Osteocyte (in vitro differentiated cells): Measurements from ENCODE around the gene TAF5L. TPM values are rescaled to one million over a fixed set of nuclear protein-coding genes. Genes with fewer than 3 reads are reported as not detected.

Source experiments
- DNase-seq: peaks from one replicate; pipeline ENCODE4 v3.0.0; 2021; ENCODE audit warnings: mixed read lengths; ENCODE audit not compliant: unreplicated experiment; ENCODE audit errors: extremely low spot score
- H3K27ac Mint-ChIP-seq: one replicate; pipeline ENCODE4 v1.8.0; 2021; ENCODE audit warnings: mild to moderate bottlenecking, mixed read lengths; ENCODE audit not compliant: unreplicated experiment
- H3K27me3 Mint-ChIP-seq: one replicate; pipeline ENCODE4 v1.8.0; 2021; ENCODE audit warnings: mixed read lengths; ENCODE audit not compliant: unreplicated experiment
- H3K36me3 Mint-ChIP-seq: one replicate; pipeline ENCODE4 v1.8.0; 2021; ENCODE audit warnings: mixed read lengths; ENCODE audit not compliant: unreplicated experiment
- H3K4me1 Mint-ChIP-seq: one replicate; pipeline ENCODE4 v1.8.0; 2021; ENCODE audit warnings: mixed read lengths; ENCODE audit not compliant: unreplicated experiment
- H3K4me3 Mint-ChIP-seq: one replicate; pipeline ENCODE4 v1.8.0; 2021; ENCODE audit warnings: mild to moderate bottlenecking, moderate library complexity, mixed read lengths; ENCODE audit not compliant: unreplicated experiment
- H3K9me3 Mint-ChIP-seq: one replicate; pipeline ENCODE4 v1.8.0; 2021; ENCODE audit warnings: mixed read lengths; ENCODE audit not compliant: unreplicated experiment
- CTCF ChIP-seq: fragments of 200-600 bp; sonication (generic); IDR thresholded peaks from 2 replicates; pipeline ENCODE4 v1.5.0; 2021; ENCODE audit warnings: antibody characterized with exemption, mild to moderate bottlenecking, moderate library complexity
- total RNA-seq: library from RNA; stranded (reverse); gene quantifications from 2 replicates; pipeline ENCODE4 v1.2.1, GENCODE V29; 2021

The TAF5L gene
- total RNA-seq, 1 donor from 2014 or later: 18.3 TPM

GRCh38 chr1:229574679-229575442, 51.1 kb downstream of the TAF5L start:
- Mint-ChIP-seq H3K4me1 (peaks cover 13% of the 10 kb centered on the region), H3K4me3 (no peak overlapping the region), H3K27me3 (peaks cover 11% of the 10 kb centered on the region), H3K9me3 (no peaks in the 10 kb centered on the region), H3K36me3 (no peaks in the 10 kb centered on the region), H3K27ac (no peak overlapping the region)
- no peak for TF ChIP-seq CTCF
- DNase-seq: no peak

- H3K27me3 Mint-ChIP-seq: peaks cover 11% of the 10 kb centered on the region
- no peak for TF ChIP-seq CTCF
- no peak for DNase-seq
- H3K9me3 Mint-ChIP-seq: no peaks in the 10 kb centered on the region
- H3K4me1 Mint-ChIP-seq: no peaks in the 10 kb centered on the region
- no peak overlapping the region for H3K4me3 Mint-ChIP-seq
- no peak overlapping the region for H3K27ac Mint-ChIP-seq
- no peaks in the 10 kb centered on the region for H3K36me3 Mint-ChIP-seq
Observed at GRCh38 chr1:229572286-229572685, 53.6 kb downstream of the TAF5L start.

DNA sequence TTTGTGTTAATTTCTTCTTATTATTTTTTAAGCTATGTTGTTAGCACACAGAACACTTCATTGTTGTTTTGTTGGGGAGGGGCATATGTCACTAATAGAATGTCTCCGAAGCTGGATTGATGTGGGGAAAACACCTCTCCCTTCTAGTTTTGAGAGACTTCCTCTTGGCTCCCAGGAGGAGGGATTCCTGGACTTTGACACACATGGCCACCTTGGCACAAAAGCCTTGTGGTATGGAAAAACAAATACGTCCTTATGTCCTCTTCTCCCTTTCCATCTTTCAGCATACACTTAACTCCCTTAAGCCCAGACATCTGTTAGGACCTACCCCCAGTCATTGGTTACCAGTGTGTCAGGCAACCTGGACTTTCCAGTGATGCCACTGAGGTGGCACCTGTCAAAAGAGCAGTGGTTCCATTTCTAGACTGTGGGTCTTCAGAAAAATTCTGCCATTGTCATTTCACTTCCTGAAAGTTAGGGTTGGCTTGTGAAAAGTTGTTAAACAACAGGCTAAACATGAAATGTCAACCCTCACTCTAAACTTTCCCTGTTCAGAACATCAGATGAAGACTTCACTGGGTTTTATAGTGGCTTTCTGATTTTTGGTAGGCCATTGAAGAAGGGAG, 54.9 kb downstream of the TAF5L start:
- TF ChIP-seq CTCF: no peak
- no peak for DNase-seq
- peaks cover 11% of the 10 kb centered on the region for H3K27me3 Mint-ChIP-seq
- H3K27ac Mint-ChIP-seq: no peak overlapping the region
- H3K9me3 Mint-ChIP-seq: no peaks in the 10 kb centered on the region
- H3K36me3 Mint-ChIP-seq: no peaks in the 10 kb centered on the region
- H3K4me1 Mint-ChIP-seq: no peaks in the 10 kb centered on the region
- no peak overlapping the region for H3K4me3 Mint-ChIP-seq

GRCh38 chr1:229570305-229570704, 55.6 kb downstream of the TAF5L start:
- Mint-ChIP-seq H3K36me3 (no peaks in the 10 kb centered on the region), H3K4me3 (no peak overlapping the region)
- TF ChIP-seq CTCF: no peak

GRCh38 chr1:229567109-229567868, 58.6 kb downstream of the TAF5L start:
- DNase-seq: no peak
- Mint-ChIP-seq H3K4me3 (no peak overlapping the region), H3K4me1 (no peaks in the 10 kb centered on the region), H3K27me3 (peaks cover 7% of the 10 kb centered on the region), H3K9me3 (no peaks in the 10 kb centered on the region), H3K36me3 (no peaks in the 10 kb centered on the region), H3K27ac (no peak overlapping the region)
- no peak for TF ChIP-seq CTCF

More at GRCh38 chr1:229570305-229570704, 55.6 kb downstream of the TAF5L start:
- DNase-seq: no peak
- Mint-ChIP-seq H3K4me1 (no peaks in the 10 kb centered on the region), H3K27ac (no peak overlapping the region), H3K27me3 (peaks cover 11% of the 10 kb centered on the region), H3K9me3 (no peaks in the 10 kb centered on the region)
